ENCODE data around the gene ERC2.

DNA sequence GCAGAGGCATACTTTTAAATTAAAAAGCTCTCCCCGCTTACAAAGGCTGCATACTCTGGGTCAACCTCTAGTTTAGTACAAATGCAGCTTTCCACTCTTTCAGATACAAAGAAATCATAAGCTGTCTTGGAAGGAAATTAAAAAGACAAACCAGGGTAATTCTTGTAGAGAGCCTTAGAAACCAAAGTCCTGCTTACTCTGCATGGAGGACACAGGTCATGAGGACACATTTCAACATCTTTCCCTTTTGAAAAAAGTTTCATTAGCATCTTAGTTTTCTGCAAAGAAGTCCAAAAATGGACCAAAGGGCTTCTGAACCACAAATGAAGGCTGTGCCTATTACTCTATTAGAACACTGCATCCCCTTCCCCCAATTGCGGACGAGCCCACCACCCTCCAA, 930.7 kb downstream of the ERC2 start:
- no peak for TF ChIP-seq MAX (IDR thresholded peaks at IDR 0.05)
- TF ChIP-seq, protein P1, sequence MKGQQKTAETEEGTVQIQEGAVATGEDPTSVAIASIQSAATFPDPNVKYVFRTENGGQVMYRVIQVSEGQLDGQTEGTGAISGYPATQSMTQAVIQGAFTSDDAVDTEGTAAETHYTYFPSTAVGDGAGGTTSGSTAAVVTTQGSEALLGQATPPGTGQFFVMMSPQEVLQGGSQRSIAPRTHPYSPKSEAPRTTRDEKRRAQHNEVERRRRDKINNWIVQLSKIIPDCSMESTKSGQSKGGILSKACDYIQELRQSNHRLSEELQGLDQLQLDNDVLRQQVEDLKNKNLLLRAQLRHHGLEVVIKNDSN (IDR thresholded peaks at IDR 0.05), result no peak
- TF ChIP-seq EP300 (IDR thresholded peaks at IDR 0.05; ENCODE audit: borderline replicate concordance), result no peak
- TF ChIP-seq RAD21 (IDR thresholded peaks at IDR 0.05; ENCODE audit: low read depth), result no peak
- no peak for TF ChIP-seq CEBPB (IDR thresholded peaks at IDR 0.05)
- no peak for TF ChIP-seq YY1 (IDR thresholded peaks at IDR 0.05; ENCODE audit: low read depth)
- TF ChIP-seq, protein P2, sequence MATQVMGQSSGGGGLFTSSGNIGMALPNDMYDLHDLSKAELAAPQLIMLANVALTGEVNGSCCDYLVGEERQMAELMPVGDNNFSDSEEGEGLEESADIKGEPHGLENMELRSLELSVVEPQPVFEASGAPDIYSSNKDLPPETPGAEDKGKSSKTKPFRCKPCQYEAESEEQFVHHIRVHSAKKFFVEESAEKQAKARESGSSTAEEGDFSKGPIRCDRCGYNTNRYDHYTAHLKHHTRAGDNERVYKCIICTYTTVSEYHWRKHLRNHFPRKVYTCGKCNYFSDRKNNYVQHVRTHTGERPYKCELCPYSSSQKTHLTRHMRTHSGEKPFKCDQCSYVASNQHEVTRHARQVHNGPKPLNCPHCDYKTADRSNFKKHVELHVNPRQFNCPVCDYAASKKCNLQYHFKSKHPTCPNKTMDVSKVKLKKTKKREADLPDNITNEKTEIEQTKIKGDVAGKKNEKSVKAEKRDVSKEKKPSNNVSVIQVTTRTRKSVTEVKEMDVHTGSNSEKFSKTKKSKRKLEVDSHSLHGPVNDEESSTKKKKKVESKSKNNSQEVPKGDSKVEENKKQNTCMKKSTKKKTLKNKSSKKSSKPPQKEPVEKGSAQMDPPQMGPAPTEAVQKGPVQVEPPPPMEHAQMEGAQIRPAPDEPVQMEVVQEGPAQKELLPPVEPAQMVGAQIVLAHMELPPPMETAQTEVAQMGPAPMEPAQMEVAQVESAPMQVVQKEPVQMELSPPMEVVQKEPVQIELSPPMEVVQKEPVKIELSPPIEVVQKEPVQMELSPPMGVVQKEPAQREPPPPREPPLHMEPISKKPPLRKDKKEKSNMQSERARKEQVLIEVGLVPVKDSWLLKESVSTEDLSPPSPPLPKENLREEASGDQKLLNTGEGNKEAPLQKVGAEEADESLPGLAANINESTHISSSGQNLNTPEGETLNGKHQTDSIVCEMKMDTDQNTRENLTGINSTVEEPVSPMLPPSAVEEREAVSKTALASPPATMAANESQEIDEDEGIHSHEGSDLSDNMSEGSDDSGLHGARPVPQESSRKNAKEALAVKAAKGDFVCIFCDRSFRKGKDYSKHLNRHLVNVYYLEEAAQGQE (IDR thresholded peaks at IDR 0.05; ENCODE audit: low read depth), result no peak
- no peak for TF ChIP-seq ZBTB7A (IDR thresholded peaks at IDR 0.05; ENCODE audit: low read depth)
- TF ChIP-seq CREB1 (IDR thresholded peaks at IDR 0.05; ENCODE audit: low read depth), result no peak
- TF ChIP-seq TCF12 (IDR thresholded peaks at IDR 0.05; ENCODE audit: low read depth), result no peak
- no peak for TF ChIP-seq EGR1 (IDR thresholded peaks at IDR 0.05)
- no peak for TF ChIP-seq NFIC (IDR thresholded peaks at IDR 0.05)

Data from Ishikawa (cell line).